Activated CD4-positive, alpha-beta T cell treated with anti-CD3 and anti-CD28 coated beads for 48 hours (primary cell): Measurements from ENCODE around the gene CPEB4.

ENCODE experiments used
- DNase-seq: peaks from one replicate; pipeline ENCODE4 v3.0.0-alpha.2; 2020

CPEB4 gene

DNA sequence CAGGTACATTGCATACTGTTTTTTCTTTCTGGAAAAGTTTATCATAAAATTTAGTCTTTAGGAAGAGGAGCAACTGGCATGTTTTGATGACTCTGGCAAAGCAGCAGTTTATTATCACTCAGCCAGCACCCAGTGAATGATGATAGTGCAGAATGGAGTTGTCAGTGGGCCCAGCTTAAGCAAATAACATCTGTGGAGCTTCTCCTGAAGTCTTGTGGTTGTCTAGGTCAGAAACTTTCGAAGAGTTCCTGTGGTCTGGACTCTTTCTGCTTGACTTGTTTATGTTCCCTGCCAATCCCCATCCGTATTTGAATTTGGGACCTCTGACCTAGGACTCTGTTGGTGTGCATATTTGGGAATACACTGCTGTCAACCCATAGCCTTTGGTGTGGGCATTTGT, 62.7 kb downstream of the CPEB4 start:
- no peak for DNase-seq

DNA sequence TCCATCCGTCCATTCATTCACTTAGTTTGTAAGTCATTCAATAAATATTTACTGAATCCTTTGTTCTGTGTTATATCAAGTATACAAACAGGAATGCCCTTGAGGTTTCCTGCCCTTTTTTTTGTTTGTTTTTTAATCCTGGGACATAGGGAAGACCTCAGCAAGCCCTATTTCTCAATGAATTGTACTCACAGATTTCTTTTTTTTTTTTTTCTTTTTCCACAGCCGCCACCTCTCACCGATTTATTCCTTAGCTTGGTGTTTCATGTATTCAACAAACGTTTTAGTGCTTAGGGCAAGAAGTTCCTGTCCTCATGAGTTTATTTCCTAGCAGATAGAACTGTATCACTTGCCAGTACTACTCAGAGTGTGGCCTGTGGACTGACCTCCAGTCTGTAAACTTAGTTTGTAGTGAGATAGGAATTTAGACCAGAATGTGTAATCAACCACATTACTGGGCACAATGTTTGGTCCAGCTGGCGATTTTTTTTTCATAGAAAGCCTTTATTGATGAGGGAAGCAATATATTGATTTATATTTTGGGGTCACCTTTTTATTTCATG, 65.5 kb downstream of the CPEB4 start:
- DNase-seq: no peak

GRCh38 chr5:173954671-173955521, 66.7 kb downstream of the CPEB4 start:
- DNase-seq: no peak

GRCh38 chr5:173960986-173961385, 72.8 kb downstream of the CPEB4 start:
- no peak for DNase-seq

DNA sequence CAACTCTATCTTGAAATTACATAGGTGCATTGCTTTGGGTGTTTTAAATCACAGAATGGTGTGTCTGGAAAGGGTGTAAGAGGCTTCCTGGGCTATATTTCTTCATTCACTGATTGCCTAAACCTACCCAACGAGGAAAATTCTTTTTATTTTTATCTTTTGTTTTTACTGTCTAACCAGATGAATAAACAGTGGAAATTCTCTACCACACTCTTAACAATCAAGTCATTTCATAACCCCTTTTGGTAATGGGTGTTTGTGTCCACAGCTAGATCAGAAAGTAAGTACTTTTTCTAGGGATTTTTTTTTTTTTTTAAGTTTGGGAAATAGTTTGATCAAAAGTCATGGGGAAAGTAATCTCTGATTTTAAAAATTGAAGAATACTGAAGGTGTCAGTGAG, 73.3 kb downstream of the CPEB4 start:
- no peak for DNase-seq

GRCh38 chr5:173962436-173962972, 74.4 kb downstream of the CPEB4 start:
- DNase-seq: no peak

DNA sequence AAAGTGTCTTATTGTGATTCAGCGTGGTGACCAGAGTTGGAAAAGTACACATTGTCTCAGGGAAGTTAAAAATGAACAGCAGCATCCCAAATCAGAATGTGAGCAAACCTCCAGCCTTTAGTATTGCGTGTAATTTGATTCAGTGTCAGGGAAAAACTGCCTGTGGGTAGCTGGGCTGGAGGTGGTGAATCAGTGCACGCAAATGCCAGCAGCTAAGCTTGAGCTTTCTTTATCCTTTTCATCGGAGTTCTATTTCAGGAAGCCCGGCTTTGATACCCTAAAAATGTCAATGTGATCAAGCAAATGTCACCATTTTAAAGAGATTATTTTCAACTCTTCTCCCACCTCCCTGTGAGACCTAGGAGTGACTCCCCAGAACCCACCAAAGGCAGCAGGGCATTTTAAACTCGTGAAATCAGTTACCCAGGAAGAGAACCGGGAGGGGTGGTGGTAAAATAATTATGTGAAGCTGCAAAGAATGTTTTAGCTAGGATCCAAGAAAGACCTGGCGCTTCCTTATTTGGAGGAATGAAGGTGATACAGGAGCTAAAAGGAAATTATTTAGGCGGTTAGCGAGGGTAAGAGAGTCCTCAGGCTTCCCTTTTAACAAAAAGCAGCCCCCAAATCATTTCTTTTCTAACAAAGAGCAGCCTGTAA, 75.2 kb downstream of the CPEB4 start:
- no peak for DNase-seq

- no peak for DNase-seq
Measured at GRCh38 chr5:173963867-173964441, 75.8 kb downstream of the CPEB4 start.

DNA sequence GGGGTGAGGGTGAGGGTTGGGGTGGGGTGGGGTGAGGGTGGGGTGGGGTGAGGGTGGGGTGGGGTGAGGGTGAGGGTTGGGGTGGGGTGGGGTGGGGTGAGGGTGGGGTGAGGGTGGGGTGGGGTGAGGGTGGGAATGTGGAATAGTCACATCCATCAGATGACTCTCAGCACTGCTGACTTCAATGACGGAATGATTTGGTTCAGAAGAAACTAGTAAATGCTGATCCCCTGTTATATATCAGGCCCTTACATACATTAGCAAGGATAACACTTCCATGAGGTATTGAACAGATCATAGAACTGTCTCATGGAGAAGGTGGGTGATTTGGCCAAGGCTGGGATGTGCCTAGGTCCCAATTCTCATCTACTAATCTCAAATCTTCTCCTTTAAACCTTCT, 76.4 kb downstream of the CPEB4 start:
- DNase-seq: no peak

DNA sequence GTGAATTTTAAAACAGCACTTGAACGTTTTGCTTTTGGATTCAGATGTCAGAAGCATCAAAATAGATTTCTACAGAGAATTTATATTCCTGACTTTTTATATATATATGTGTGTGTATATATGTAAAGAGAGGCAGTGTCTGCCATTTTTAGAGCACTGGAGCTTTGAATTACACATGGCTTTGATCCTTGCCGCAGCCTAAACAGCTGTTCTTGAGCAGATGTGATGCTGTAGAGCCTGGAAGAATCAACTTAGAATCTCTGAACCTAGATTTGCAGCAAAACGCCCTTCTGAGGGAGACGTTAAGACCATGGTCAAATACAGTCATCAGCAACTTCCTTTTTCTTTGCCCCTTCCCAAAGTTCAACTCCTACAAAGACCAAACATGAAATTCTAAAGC, 79.1 kb downstream of the CPEB4 start:
- no peak for DNase-seq

DNA sequence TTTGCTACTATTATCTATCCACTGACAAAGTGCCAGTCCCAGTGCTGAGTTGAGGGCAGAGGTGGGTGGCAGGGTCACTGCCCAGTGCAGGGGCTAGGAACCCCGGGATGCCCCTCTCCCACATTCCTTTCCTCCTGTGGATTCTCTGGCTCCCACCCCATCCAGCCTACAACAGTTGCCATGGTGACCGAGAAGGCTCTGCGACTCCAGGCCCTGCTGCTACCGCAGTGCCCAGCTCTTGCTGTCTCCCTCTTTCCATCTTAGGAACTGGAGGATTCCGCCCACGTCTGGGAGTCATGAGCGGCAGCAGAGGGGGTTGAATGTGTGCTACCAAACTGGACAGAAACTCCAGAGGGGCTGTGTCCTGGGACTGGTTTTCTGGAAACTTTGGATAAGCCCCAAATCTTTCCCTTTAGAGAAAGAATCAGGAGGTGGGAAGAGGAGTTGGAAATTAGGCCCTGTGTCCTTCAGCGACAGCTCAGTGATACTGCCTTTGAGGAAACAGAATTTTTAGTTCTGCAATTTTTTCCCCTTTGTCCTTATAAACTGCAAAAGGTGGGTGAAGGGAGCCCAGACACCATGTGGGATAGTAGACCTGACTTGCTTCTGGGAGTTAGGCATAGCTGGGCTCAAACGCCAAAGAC, 80.1 kb downstream of the CPEB4 start:
- DNase-seq: no peak

- no peak for DNase-seq
Measured at GRCh38 chr5:173969167-173970049, 81.3 kb downstream of the CPEB4 start.

GRCh38 chr5:173970878-173971650, 82.9 kb downstream of the CPEB4 start:
- DNase-seq: no peak

DNA sequence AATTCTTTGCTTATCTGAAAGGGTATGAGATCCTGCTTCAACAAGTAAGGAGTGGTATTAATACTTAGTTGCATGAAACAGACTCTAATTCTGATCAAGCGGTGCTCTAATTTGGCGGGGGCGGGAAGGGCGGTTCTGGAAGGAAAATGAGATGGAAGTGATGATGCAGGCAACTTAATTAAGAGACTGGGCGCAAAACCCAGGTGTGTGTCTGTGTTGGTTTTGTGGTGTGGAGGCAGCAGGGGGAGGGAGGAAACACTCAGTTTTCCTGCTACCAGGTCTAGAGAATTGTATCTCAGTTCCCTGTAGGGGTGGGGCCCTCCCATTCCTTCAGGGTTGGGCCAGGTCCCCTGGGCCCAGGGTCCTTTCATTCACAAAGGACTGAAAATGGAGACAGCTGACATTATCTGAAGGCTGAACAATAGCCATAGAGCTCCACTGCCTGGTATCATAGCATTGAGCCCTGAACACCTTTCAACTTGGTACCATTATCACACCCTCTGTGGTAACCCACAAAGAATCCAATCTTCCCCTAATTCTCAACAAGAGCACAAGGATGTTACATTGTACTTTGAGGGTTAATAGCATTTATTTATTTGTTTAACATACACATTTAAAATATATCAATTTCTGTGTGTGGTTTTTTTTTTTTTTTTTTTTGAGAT, 83.7 kb downstream of the CPEB4 start:
- no peak for DNase-seq

GRCh38 chr5:173972607-173972924, 84.4 kb downstream of the CPEB4 start:
- DNase-seq: no peak

DNA sequence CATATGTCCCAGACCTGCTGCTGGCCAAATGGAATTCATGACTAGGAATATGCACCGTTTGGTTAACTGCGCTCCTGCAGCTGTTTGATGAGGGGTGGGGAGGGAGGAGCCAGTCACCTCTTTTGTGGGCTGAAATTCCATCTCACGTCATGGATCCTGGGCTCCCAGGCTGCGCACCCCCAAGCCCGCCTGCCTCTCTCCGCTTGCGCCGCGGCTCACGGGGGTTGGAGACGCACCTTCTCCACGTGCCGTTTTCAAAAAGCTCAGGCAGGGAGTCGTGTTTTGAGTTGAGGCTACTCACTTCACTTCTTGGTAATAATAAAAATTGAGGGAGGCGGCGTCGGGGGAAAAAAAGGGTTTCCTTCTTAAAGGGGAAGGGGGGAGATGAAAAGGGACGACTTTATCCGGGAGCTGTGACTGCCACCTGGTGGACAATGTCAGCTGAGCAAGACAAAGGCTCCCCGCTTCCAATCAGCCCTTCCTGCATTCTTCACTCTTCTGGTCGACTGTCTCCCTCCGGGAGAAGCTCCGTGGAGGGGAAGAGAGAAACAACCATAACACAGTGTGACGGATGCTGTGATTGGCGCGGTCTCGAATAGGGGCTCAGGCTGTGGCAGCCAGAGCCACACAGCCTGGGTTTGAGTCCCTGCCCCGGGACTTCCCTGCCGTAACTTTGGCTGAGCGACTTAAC, 84.9 kb downstream of the CPEB4 start:
- DNase-seq: peak; percentile 86

- peak; percentile 31 for DNase-seq
Measured at GRCh38 chr5:173973616-173973969, 85.4 kb downstream of the CPEB4 start.

- no peak for DNase-seq
Measured at GRCh38 chr5:173974688-173975239, 86.6 kb downstream of the CPEB4 start.

DNA sequence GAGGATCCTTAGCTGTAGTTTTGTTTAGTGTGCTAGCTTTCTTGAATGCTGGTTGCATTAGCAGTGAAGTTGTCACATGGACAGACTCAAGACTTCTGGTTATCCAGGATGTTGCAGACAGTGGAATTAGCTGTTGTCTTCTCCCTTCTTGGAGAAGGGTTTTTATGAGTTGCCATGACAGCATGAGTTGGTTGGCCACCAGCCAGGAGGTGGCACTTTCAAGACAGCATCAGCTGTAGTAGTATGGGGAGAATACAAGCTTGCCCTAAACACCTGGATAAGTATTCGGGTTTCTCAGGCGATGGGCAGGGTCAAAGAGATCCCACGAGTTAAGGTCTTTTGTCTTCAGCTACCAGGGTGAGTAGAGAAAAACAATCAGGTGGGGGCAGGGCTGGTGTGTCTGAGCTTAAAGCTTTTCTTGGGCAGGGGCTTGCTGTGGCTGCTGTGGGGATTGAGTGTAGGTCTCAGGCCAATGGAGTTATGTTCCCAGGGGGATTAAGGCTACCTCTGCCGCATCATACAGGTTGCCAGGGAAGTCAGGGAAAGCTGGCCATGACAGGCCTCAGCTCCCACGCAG, 93.1 kb downstream of the CPEB4 start:
- DNase-seq: no peak

DNA sequence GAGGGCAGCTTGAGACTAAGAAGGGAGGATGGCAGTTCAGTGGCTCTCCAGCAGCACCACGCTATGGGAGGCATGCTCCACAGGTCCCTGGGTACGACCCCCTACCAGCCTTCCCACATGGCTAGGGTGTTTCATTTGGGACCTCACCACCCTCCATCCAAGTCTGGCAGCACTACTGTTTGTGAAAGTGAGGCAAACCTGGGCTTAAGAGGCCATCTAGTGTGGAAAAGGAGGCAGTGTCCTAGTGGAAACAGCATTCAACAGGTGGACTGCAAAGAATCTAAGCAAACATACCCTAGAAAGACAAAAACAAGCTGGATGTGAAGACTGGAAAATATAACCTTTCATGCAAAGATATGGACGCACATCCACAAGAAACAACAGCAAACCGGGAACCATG, 96.1 kb downstream of the CPEB4 start:
- DNase-seq: no peak
